IMR-90 (cell line): ENCODE results near the gene FTO. TPM values are rescaled to one million over a fixed set of nuclear protein-coding genes. Genes with fewer than 3 reads are reported as not detected.

Experiments
- ATAC-seq: fragments of 200-7000 bp; cut with Tn5 transposase; 2 replicates; pipeline ENCODE4 v1.9.1; 2020; ENCODE audit warnings: low read depth, mild to moderate bottlenecking, moderate library complexity
- BruUV-seq: library from RNA; stranded (reverse); fragments of 400-500 nt; replicated peaks from 2 replicates; lab custom pipeline; 2021; lab: Mats Ljungman, UMichigan
- CTCF ChIA-PET: fragments of 300-600 bp; formaldehyde crosslinking; extraction: SDS; loops from one replicate; lab custom pipeline; 2021; ENCODE audit warnings: antibody characterized with exemption; lab: Yijun Ruan, JAX
- POLR2A ChIA-PET: fragments of 300-600 bp; sonication (Branson Sonifier 250); formaldehyde crosslinking; loops from one replicate; lab custom pipeline; 2022; ENCODE audit warnings: antibody characterized with exemption; ENCODE audit not compliant: unreplicated experiment; lab: Charles Lee
- DNase-seq: peaks from one replicate; pipeline ENCODE4 v3.0.0; 2013
- H2AFZ ChIP-seq: replicated peaks from 2 replicates; pipeline ENCODE3; 2013; ENCODE audit warnings: low read length, mild to moderate bottlenecking; ENCODE audit not compliant: poor library complexity
- H2AK5ac ChIP-seq: 2 replicates; pipeline ENCODE4 v1.6.1; 2013; ENCODE audit warnings: low read depth, low read length, inconsistent platforms
- H2AK9ac ChIP-seq: replicated peaks from 2 replicates; pipeline ENCODE3; 2013; ENCODE audit warnings: mild to moderate bottlenecking, low read depth, low read length, moderate library complexity; ENCODE audit not compliant: poor library complexity
- H2BK120ac ChIP-seq: 2 replicates; pipeline ENCODE4 v1.6.1; 2013; ENCODE audit warnings: low read depth, low read length, inconsistent platforms
- H2BK15ac ChIP-seq: 3 replicates; pipeline ENCODE4 v1.6.1; 2013; ENCODE audit warnings: low read depth, low read length, inconsistent platforms
- H2BK20ac ChIP-seq: 2 replicates; pipeline ENCODE4 v1.6.1; 2013; ENCODE audit warnings: low read depth, mild to moderate bottlenecking, inconsistent platforms, low read length, moderate library complexity
- H2BK5ac ChIP-seq: 2 replicates; pipeline ENCODE4 v1.6.1; 2013; ENCODE audit warnings: mild to moderate bottlenecking, low read depth, low read length, inconsistent platforms; ENCODE audit not compliant: poor library complexity, severe bottlenecking
- H3K14ac ChIP-seq: replicated peaks from 2 replicates; pipeline ENCODE4 v1.6.1; 2013; ENCODE audit warnings: low read depth, low read length, inconsistent platforms
- H3K18ac ChIP-seq: 2 replicates; pipeline ENCODE4 v1.6.1; 2013; ENCODE audit warnings: low read depth, low read length, control low read depth
- H3K23ac ChIP-seq: 2 replicates; pipeline ENCODE4 v1.6.1; 2013; ENCODE audit warnings: low read depth, low read length, inconsistent platforms
- H3K27ac ChIP-seq: 2 replicates; pipeline ENCODE4 v1.5.1; 2013; ENCODE audit warnings: mild to moderate bottlenecking, control low read depth, low read length; ENCODE audit not compliant: insufficient read depth
- H3K27me3 ChIP-seq: 2 replicates; pipeline ENCODE4 v1.6.1; 2013; ENCODE audit warnings: low read length; ENCODE audit not compliant: control insufficient read depth, insufficient read depth
- H3K36me3 ChIP-seq: 2 replicates; pipeline ENCODE4 v1.6.1; 2013; ENCODE audit warnings: low read length, mixed read lengths; ENCODE audit not compliant: control insufficient read depth, insufficient read depth
- H3K4ac ChIP-seq: 2 replicates; pipeline ENCODE4 v1.6.1; 2013; ENCODE audit warnings: low read depth, low read length, inconsistent platforms
- H3K4me1 ChIP-seq: 2 replicates; pipeline ENCODE4 v1.6.1; 2013; ENCODE audit warnings: low read length, mixed read lengths; ENCODE audit not compliant: control insufficient read depth, insufficient read depth
- H3K4me2 ChIP-seq: 2 replicates; pipeline ENCODE4 v1.6.1; 2013; ENCODE audit warnings: low read depth, mild to moderate bottlenecking, control low read depth, low read length, moderate library complexity
- H3K4me3 ChIP-seq: 2 replicates; pipeline ENCODE4 v1.5.1; 2013; ENCODE audit warnings: low read depth, mild to moderate bottlenecking, control low read depth, low read length, moderate library complexity; ENCODE audit not compliant: insufficient read depth
- H3K56ac ChIP-seq: 2 replicates; pipeline ENCODE4 v1.6.1; 2013; ENCODE audit warnings: low read length, inconsistent platforms; ENCODE audit not compliant: insufficient read depth; ENCODE audit errors: extremely low read depth
- H3K79me1 ChIP-seq, 2 experiments: 2 replicates each; pipeline ENCODE4 v1.6.1; 2013; ENCODE audit warnings: low read length in 2 of 2, inconsistent platforms in 1 of 2, low read depth in 1 of 2
- H3K9ac ChIP-seq: 2 replicates; pipeline ENCODE4 v1.6.1; 2013; ENCODE audit warnings: low read depth, low read length, control low read depth
- H3K9me1 ChIP-seq: 2 replicates; pipeline ENCODE4 v1.6.1; 2013; ENCODE audit warnings: low read length, inconsistent platforms; ENCODE audit not compliant: insufficient read depth
- H3K9me3 ChIP-seq: 2 replicates; pipeline ENCODE4 v1.6.1; 2013; ENCODE audit warnings: low read length; ENCODE audit not compliant: control insufficient read depth, insufficient read depth
- H4K20me1 ChIP-seq: 2 replicates; pipeline ENCODE4 v1.6.1; 2013; ENCODE audit warnings: low read length, inconsistent platforms; ENCODE audit not compliant: insufficient read depth
- H4K5ac ChIP-seq: 2 replicates; pipeline ENCODE4 v1.6.1; 2013; ENCODE audit warnings: mild to moderate bottlenecking, low read depth, low read length, control low read depth
- H4K8ac ChIP-seq, 2 experiments: 2 replicates each; pipeline ENCODE4 v1.6.1; 2013; ENCODE audit warnings: low read depth in 2 of 2, low read length in 2 of 2, control low read depth in 1 of 2, inconsistent platforms in 1 of 2
- H4K91ac ChIP-seq: 2 replicates; pipeline ENCODE4 v1.6.1; 2013; ENCODE audit warnings: low read depth, low read length, inconsistent platforms; ENCODE audit not compliant: insufficient read depth
- MAFK ChIP-seq: IDR thresholded peaks from 2 replicates; pipeline ENCODE4 v1.6.1; 2012; ENCODE audit warnings: low read depth, low read length, improper control_type of control experiment
- RCOR1 ChIP-seq: IDR thresholded peaks from 2 replicates; pipeline ENCODE4 v1.6.1; 2012; ENCODE audit warnings: mild to moderate bottlenecking, low read length, improper control_type of control experiment; ENCODE audit not compliant: insufficient replicate concordance
- WGBS, 2 experiments: methylation state at CpG; one replicate each; pipeline versions ENCODE4 v1.1.5 to v1.1.7; 2013; ENCODE audit warnings: missing lambda C conversion rate in 2 of 2; ENCODE audit not compliant: insufficient read length in 1 of 2; ENCODE audit errors: extremely low coverage in 2 of 2; 5-methylcytosine and 5-hydroxymethylcytosine counted together
- dilution Hi-C: fragments of 300-500 bp; cut with HindIII; formaldehyde crosslinking; loops from one replicate; pipeline ENCODE4 v1.14.3; 2018; ENCODE audit warnings: low sequenced_read_pairs; ENCODE audit not compliant: unreplicated experiment
- in situ Hi-C: fragments of 300-500 bp; cut with MboI; formaldehyde crosslinking; loops from 3 replicates; pipeline ENCODE4 v1.14.3; 2019; ENCODE audit warnings: low sequenced_read_pairs, inconsistent platforms, mixed read lengths
- intact Hi-C: fragments of 100-400 bp; cut with micrococcal nuclease; formaldehyde crosslinking; loops from 2 replicates; pipeline ENCODE4 v1.10.0; 2022
- polyA plus RNA-seq, 3 experiments: library from polyadenylated mRNA; depleted of rRNA; stranded (reverse); fragments of >200 nt; gene quantifications; 2 replicates each; pipeline ENCODE4 v1.2.3, GENCODE V29; 2012; ENCODE audit warnings: low replicate concordance in 1 of 3
- total RNA-seq: library from RNA; depleted of rRNA; stranded (reverse); fragments of >200 nt; gene quantifications from 2 replicates; pipeline ENCODE4 v1.2.3, GENCODE V29; 2012

The FTO gene
- total and polyA plus RNA-seq, 2 of the 4 experiments (the other 2 are of a cell fraction) = 70.3 to 132 TPM

- H3K4me1 ChIP-seq = no peaks in the 10 kb centered on the region
- no peak overlapping the region for H4K5ac ChIP-seq
- no CpG with 5 or more reads among the region's 5 CpGs for WGBS, 2 experiments
- no peak for ATAC-seq
- no peak overlapping the region for H2AFZ ChIP-seq
- H2BK5ac ChIP-seq = no peak overlapping the region
- no peak overlapping the region for H4K8ac ChIP-seq
- H2BK20ac ChIP-seq = no peak overlapping the region
- no peak overlapping the region for H3K18ac ChIP-seq
- H3K4me2 ChIP-seq = no peak overlapping the region
- H3K4me3 ChIP-seq = no peak overlapping the region
- H3K36me3 ChIP-seq = peaks cover 5% of the 10 kb centered on the region; the same call in 1 of the 2 replicates
- dilution Hi-C loops = no loop called here
- no peak for TF ChIP-seq MAFK
- no peak for TF ChIP-seq RCOR1
- H3K56ac ChIP-seq = no peak overlapping the region
- DNase-seq = no peak
- H4K20me1 ChIP-seq = no peaks in the 10 kb centered on the region
- H3K79me1 ChIP-seq = no peaks in the 10 kb centered on the region; a peak in 2 of 4 replicates
- in situ Hi-C loops = no loop called here
- intact Hi-C loops = no loop called here
- H4K91ac ChIP-seq = no peak overlapping the region
- BruUV-seq = no TSS peak
- no peak overlapping the region for H3K23ac ChIP-seq
- H2BK15ac ChIP-seq = no peak overlapping the region
- H3K14ac ChIP-seq = no peak overlapping the region
- ChIA-PET POLR2A (no interaction called here), CTCF (interaction anchor here (0.6 to 1.3 kb wide), 2 partner anchors 10 to 608 kb away, joined by 3 to 4 read pairs; no protein-coding TSS in a partner anchor)
- no peak overlapping the region for H3K27ac ChIP-seq
- no peaks in the 10 kb centered on the region for H3K27me3 ChIP-seq
- no peak overlapping the region for H2AK5ac ChIP-seq
- no peak overlapping the region for H3K9ac ChIP-seq
- H3K9me3 ChIP-seq = no peaks in the 10 kb centered on the region
- H3K9me1 ChIP-seq = 0 out of 2 replicates have a peak, but pooled peaks cover 3% of the 10 kb centered on the region
- no peak overlapping the region for H2AK9ac ChIP-seq
- no peak overlapping the region for H2BK120ac ChIP-seq
- no peak overlapping the region for H3K4ac ChIP-seq
Observed at GRCh38 chr16:53936529-53936928, 232.6 kb downstream of the FTO start.
